Osteoblast (primary cell): ENCODE measurements around the gene SMYD1. TPM values are rescaled to one million over a fixed set of nuclear protein-coding genes. Genes with fewer than 3 reads are reported as not detected.

Experiments
- DNase-seq: peaks from one replicate; pipeline ENCODE4 v3.0.0; 2011; ENCODE audit warnings: low spot score, mixed read lengths; ENCODE audit not compliant: insufficient read length; ENCODE audit errors: missing footprints
- H2AFZ ChIP-seq: 2 replicates; pipeline ENCODE4 v1.6.0; 2011; ENCODE audit warnings: mild to moderate bottlenecking, low read length
- H3K27ac ChIP-seq: 2 replicates; pipeline ENCODE4 v1.5.1; 2011; ENCODE audit warnings: mild to moderate bottlenecking, low read depth, low read length, moderate library complexity
- H3K27me3 ChIP-seq: 2 replicates; pipeline ENCODE4 v1.6.0; 2012; ENCODE audit warnings: mild to moderate bottlenecking, control low read depth, inconsistent platforms, low read length, moderate library complexity; ENCODE audit not compliant: insufficient read depth
- H3K36me3 ChIP-seq: 2 replicates; pipeline ENCODE4 v1.5.1; 2011; ENCODE audit warnings: mild to moderate bottlenecking, low read length, control low read depth, moderate library complexity; ENCODE audit not compliant: insufficient read depth
- H3K4me1 ChIP-seq: 2 replicates; pipeline ENCODE4 v1.5.1; 2011; ENCODE audit warnings: mild to moderate bottlenecking, low read length, control low read depth, moderate library complexity; ENCODE audit not compliant: insufficient read depth
- H3K4me2 ChIP-seq: 2 replicates; pipeline ENCODE4 v1.6.0; 2011; ENCODE audit warnings: mild to moderate bottlenecking, low read length; ENCODE audit not compliant: insufficient read depth
- H3K4me3 ChIP-seq: fragments of 200-600 bp; sonication (generic); 3 replicates; pipeline ENCODE4 v1.5.1; 2012; ENCODE audit warnings: mild to moderate bottlenecking, low read length, inconsistent platforms; ENCODE audit not compliant: insufficient read depth
- H3K79me2 ChIP-seq: 2 replicates; pipeline ENCODE4 v1.6.0; 2012; ENCODE audit warnings: mild to moderate bottlenecking, low read length, control low read depth, inconsistent platforms; ENCODE audit not compliant: insufficient read depth
- H3K9me3 ChIP-seq: 2 replicates; pipeline ENCODE4 v1.5.1; 2011; ENCODE audit warnings: low read depth, low read length, control low read depth
- H4K20me1 ChIP-seq: 2 replicates; pipeline ENCODE4 v1.6.0; 2012; ENCODE audit warnings: mild to moderate bottlenecking, low read length, control low read depth; ENCODE audit not compliant: insufficient read depth
- CTCF ChIP-seq: IDR thresholded peaks from 2 replicates; pipeline ENCODE4 v1.5.1; 2011; ENCODE audit warnings: mild to moderate bottlenecking, low read depth, low read length, moderate library complexity; ENCODE audit errors: extremely low read depth
- total RNA-seq: library from RNA; depleted of rRNA; stranded (reverse); fragments of >200 nt; gene quantifications from 2 replicates; pipeline ENCODE4 v1.2.3, GENCODE V29; 2012

Gene SMYD1
- total RNA-seq, 1 donor = not detected

- no peaks in the 10 kb centered on the region for H4K20me1 ChIP-seq
- H3K36me3 ChIP-seq = no peaks in the 10 kb centered on the region
- TF ChIP-seq CTCF = no peak
- H3K27ac ChIP-seq = no peak overlapping the region
- H3K27me3 ChIP-seq = no peaks in the 10 kb centered on the region
- DNase-seq = no peak
- no peak overlapping the region for H3K4me3 ChIP-seq
- H3K4me2 ChIP-seq = no peak overlapping the region
- H3K4me1 ChIP-seq = no peaks in the 10 kb centered on the region
- no peaks in the 10 kb centered on the region for H3K79me2 ChIP-seq
- H3K9me3 ChIP-seq = no peaks in the 10 kb centered on the region
- H2AFZ ChIP-seq = no peak overlapping the region
These were observed 20.1 kb downstream of the SMYD1 start for GRCh38 chr2:88087763-88088162.

- no peak for TF ChIP-seq CTCF
- Histone ChIP-seq H4K20me1 (no peaks in the 10 kb centered on the region), H2AFZ (no peak overlapping the region), H3K36me3 (no peaks in the 10 kb centered on the region), H3K27ac (no peak overlapping the region), H3K27me3 (no peaks in the 10 kb centered on the region), H3K4me1 (no peaks in the 10 kb centered on the region), H3K4me2 (no peak overlapping the region), H3K9me3 (no peaks in the 10 kb centered on the region), H3K4me3 (no peak overlapping the region), H3K79me2 (no peaks in the 10 kb centered on the region)
- DNase-seq = no peak
These were observed 21.4 kb downstream of the SMYD1 start for GRCh38 chr2:88088999-88089398.

GRCh38 chr2:88090446-88091283 is 23.0 kb downstream of the SMYD1 start:
- H3K4me2 ChIP-seq = no peak overlapping the region
- H2AFZ ChIP-seq = no peak overlapping the region
- no peak for DNase-seq

More at GRCh38 chr2:88090446-88091283, 23.0 kb downstream of the SMYD1 start:
- H3K9me3 ChIP-seq = no peaks in the 10 kb centered on the region
- H3K4me3 ChIP-seq = no peak overlapping the region
- no peak for TF ChIP-seq CTCF
- H3K36me3 ChIP-seq = no peaks in the 10 kb centered on the region
- no peaks in the 10 kb centered on the region for H4K20me1 ChIP-seq
- H3K27me3 ChIP-seq = no peaks in the 10 kb centered on the region
- no peaks in the 10 kb centered on the region for H3K79me2 ChIP-seq
- no peak overlapping the region for H3K27ac ChIP-seq
- H3K4me1 ChIP-seq = no peaks in the 10 kb centered on the region
